HepG2 (cell line): Measurements from ENCODE around the gene PSMA7. TPM values are rescaled to one million over a fixed set of nuclear protein-coding genes. Genes with fewer than 3 reads are reported as not detected.

ENCODE experiments used
- ATAC-seq: fragments of 200-7000 bp; cut with Tn5 transposase; 3 replicates; pipeline ENCODE4 v1.9.1; 2020; ENCODE audit warnings: mild to moderate bottlenecking, moderate library complexity
- BruUV-seq: library from RNA; stranded (reverse); fragments of 400-500 nt; replicated peaks from 2 replicates; lab custom pipeline; 2021; lab: Mats Ljungman, UMichigan
- CTCF ChIA-PET: fragments of 300-600 bp; formaldehyde crosslinking; extraction: SDS; loops from one replicate; lab custom pipeline; 2021; ENCODE audit warnings: low total read pairs, inconsistent platforms, low intra/inter-chr PET ratio; lab: Yijun Ruan, JAX
- POLR2A ChIA-PET: fragments of 350-600 bp; sonication (Branson Sonifier 250); formaldehyde crosslinking; loops from one replicate; lab custom pipeline; 2020; ENCODE audit warnings: antibody characterized with exemption, inconsistent platforms; lab: Yijun Ruan, JAX
- DNase-seq: peaks from one replicate; pipeline ENCODE4 v3.0.0-alpha.2; 2015; ENCODE audit warnings: low spot score
- FAIRE-seq: peaks from 3 replicates; lab custom pipeline; 2011; peaks lifted over from hg19 to GRCh38; lab: Jason Lieb, UNC
- H2AFZ ChIP-seq: one replicate; pipeline ENCODE4 v1.6.1; 2011; ENCODE audit warnings: low read length, inconsistent platforms
- H3K27ac ChIP-seq: fragments of 300-600 bp; 3 replicates; pipeline ENCODE4 v1.8.0; 2011; ENCODE audit warnings: mixed run types, mild to moderate bottlenecking, mixed read lengths, low read length, inconsistent platforms; ENCODE audit not compliant: insufficient read depth; ENCODE audit errors: extremely low read length
- H3K27me3 ChIP-seq, 2 experiments: fragments of 200-600 bp in 1 of 2; 2 replicates in 1 of 2; 3 replicates in 1 of 2; pipeline versions ENCODE4 v1.6.0 to v1.8.0; 2011; ENCODE audit warnings: low read length in 2 of 2, mild to moderate bottlenecking in 2 of 2, moderate library complexity in 2 of 2, inconsistent platforms in 1 of 2; ENCODE audit not compliant: insufficient read depth in 2 of 2, control insufficient read depth in 1 of 2
- H3K36me3 ChIP-seq, 2 experiments: fragments of 200-600 bp in 1 of 2; replicated peaks in 1 of 2; 2 replicates in 1 of 2; 3 replicates in 1 of 2; pipeline versions ENCODE4 v1.5.1 to v1.8.0; 2011; ENCODE audit warnings: low read length in 2 of 2, inconsistent platforms in 1 of 2; ENCODE audit not compliant: insufficient read depth in 2 of 2, control insufficient read depth in 1 of 2
- H3K4me1 ChIP-seq: 2 replicates; pipeline ENCODE4 v1.5.1; 2012; ENCODE audit warnings: low read length, inconsistent platforms; ENCODE audit not compliant: insufficient read depth
- H3K4me2 ChIP-seq: 2 replicates; pipeline ENCODE4 v1.6.0; 2011; ENCODE audit warnings: low read depth, low read length, inconsistent platforms
- H3K4me3 ChIP-seq, 3 experiments: fragments of 200-600 bp in 1 of 3; sonication (generic), shearing (Covaris generic) in 1 of 3; replicated peaks in 1 of 3; 2 replicates each; pipeline ENCODE4 v1.5.1; 2011 to 2016; ENCODE audit warnings: low read length in 3 of 3, inconsistent platforms in 2 of 3, low read depth in 2 of 3, mild to moderate bottlenecking in 2 of 3, control low read depth in 1 of 3, mixed read lengths in 1 of 3; ENCODE audit not compliant: insufficient read depth in 1 of 3
- H3K79me2 ChIP-seq: one replicate; pipeline ENCODE4 v1.6.1; 2011; ENCODE audit warnings: low read length, inconsistent platforms; ENCODE audit not compliant: insufficient read depth
- H3K9ac ChIP-seq: 2 replicates; pipeline ENCODE4 v1.6.0; 2011; ENCODE audit warnings: mild to moderate bottlenecking, low read depth, low read length, inconsistent platforms; ENCODE audit not compliant: insufficient read depth
- H3K9me3 ChIP-seq: 2 replicates; pipeline ENCODE4 v1.5.1; 2012; ENCODE audit warnings: mild to moderate bottlenecking, low read length
- H4K20me1 ChIP-seq: 2 replicates; pipeline ENCODE4 v1.6.0; 2011; ENCODE audit warnings: inconsistent platforms, mild to moderate bottlenecking, low read length, moderate library complexity; ENCODE audit not compliant: insufficient read depth
- AFF4 ChIP-seq: sonication (generic); formaldehyde crosslinking; IDR thresholded peaks from 2 replicates; pipeline ENCODE4 v1.4.0; 2020; ENCODE audit warnings: missing genetic modification reagents
- ESRRA ChIP-seq: sonication (generic); formaldehyde crosslinking; IDR thresholded peaks from 2 replicates; pipeline ENCODE4 v1.5.1; 2020; ENCODE audit warnings: mild to moderate bottlenecking, low read depth, missing genetic modification reagents
- PAF1 ChIP-seq: IDR thresholded peaks from 2 replicates; pipeline ENCODE4 v1.6.1; 2016; ENCODE audit warnings: missing genetic modification reagents, missing compliant biosample characterization
- SCMH1 ChIP-seq: sonication (generic); formaldehyde crosslinking; IDR thresholded peaks from 2 replicates; pipeline ENCODE4 v1.9.0; 2021; ENCODE audit warnings: missing genetic modification reagents, mild to moderate bottlenecking, borderline replicate concordance
- ZBTB21 ChIP-seq: sonication (generic); formaldehyde crosslinking; IDR thresholded peaks from 2 replicates; pipeline ENCODE4 v1.4.0; 2020; ENCODE audit warnings: missing genetic modification reagents
- ZNF18 ChIP-seq: sonication (generic); formaldehyde crosslinking; IDR thresholded peaks from 2 replicates; pipeline ENCODE4 v1.8.0; 2022; ENCODE audit warnings: mild to moderate bottlenecking, missing genetic modification reagents; ENCODE audit not compliant: insufficient replicate concordance
- ZNF326 ChIP-seq: sonication (generic); formaldehyde crosslinking; IDR thresholded peaks from 2 replicates; pipeline ENCODE4 v1.4.0; 2020; ENCODE audit warnings: missing genetic modification reagents, borderline replicate concordance
- ZNF496 ChIP-seq: sonication (generic); formaldehyde crosslinking; IDR thresholded peaks from 2 replicates; pipeline ENCODE4 v1.8.1; 2023; ENCODE audit warnings: mild to moderate bottlenecking, moderate library complexity, missing genetic modification reagents; ENCODE audit not compliant: insufficient replicate concordance
- ZNF546 ChIP-seq: sonication (generic); formaldehyde crosslinking; conservative IDR thresholded peaks from 2 replicates; pipeline ENCODE4 v1.8.1; 2023; ENCODE audit warnings: mild to moderate bottlenecking, missing genetic modification reagents
- ZNF629 ChIP-seq: sonication (generic); formaldehyde crosslinking; conservative IDR thresholded peaks from 2 replicates; pipeline ENCODE4 v1.5.0; 2020; ENCODE audit warnings: missing genetic modification reagents
- ZSCAN30 ChIP-seq: sonication (generic); formaldehyde crosslinking; IDR thresholded peaks from 2 replicates; pipeline ENCODE4 v1.5.0; 2020; ENCODE audit warnings: mild to moderate bottlenecking, missing genetic modification reagents
- WGBS: methylation state at CpG from one replicate; pipeline ENCODE4 v1.1.6; 2017; ENCODE audit warnings: low lambda C conversion rate; 5-methylcytosine and 5-hydroxymethylcytosine counted together
- in situ Hi-C: cut with HindIII; loops from 2 replicates; pipeline ENCODE4 v1.10.0; 2017; ENCODE audit warnings: low pct_unique_long_range_greater_than_20kb; ENCODE audit not compliant: extremely low pct_ligation_motif_present
- intact Hi-C: fragments of 100-400 bp; cut with micrococcal nuclease; formaldehyde crosslinking; loops from one replicate; pipeline ENCODE4 v1.10.0; 2022; ENCODE audit not compliant: unreplicated experiment
- polyA plus RNA-seq, 8 experiments: library from polyadenylated mRNA; depleted of rRNA in 3 of 8; stranded (reverse) in 7 of 8; unstranded in 1 of 8; fragments of >200 nt; fragmentation: Illumina TruSeq in 4 of 8; extraction: Trizol in 4 of 8; gene quantifications; 2 replicates each; pipeline versions ENCODE4 v1.2.1 to v1.2.3, GENCODE V29; 2011 to 2016; ENCODE audit warnings: low read depth in 4 of 8, missing spikeins in 1 of 8, mixed read lengths in 1 of 8; ENCODE audit not compliant: insufficient read depth in 1 of 8
- total RNA-seq, 5 experiments: library from RNA; depleted of rRNA; stranded (reverse); fragments of >200 nt; fragmentation: Illumina TruSeq; extraction: Trizol; gene quantifications; 2 replicates each; pipeline ENCODE4 v1.2.3, GENCODE V29; 2016; ENCODE audit warnings: low read depth in 1 of 5

PSMA7 gene
- total and polyA plus RNA-seq, 2 of the 13 experiments (the other 11 are each of a cell fraction or from before 2014, with no cell fraction given): 531 to 631 TPM

- BruUV-seq: no TSS peak
- no peak overlapping the region for H2AFZ ChIP-seq
- intact Hi-C loops (no loop called here), in situ Hi-C loops (no loop called here)
- POLR2A ChIA-PET: interaction anchor here (1.2 kb wide), 1 partner anchor 8 kb away, joined by 3 read pairs; the partner anchor contains the start of gene MTG2
- no peaks in the 10 kb centered on the region for H3K9me3 ChIP-seq
- no peaks in the 10 kb centered on the region for H3K79me2 ChIP-seq
- WGBS: 97% methylated on average over 28 of the region's 28 CpGs
- ATAC-seq (no peak), FAIRE-seq (no peak), DNase-seq (no peak)
- no peaks in the 10 kb centered on the region; a peak in 1 of 5 replicates for H3K27me3 ChIP-seq
- H3K36me3 ChIP-seq: peaks cover 24 to 54% of the 10 kb centered on the region in 2 experiments
- no peak overlapping the region for H3K27ac ChIP-seq
- CTCF ChIA-PET: no interaction called here
- no peak for TF ChIP-seq ZNF496
- no peak for TF ChIP-seq ZNF546 (CRISPR knock-in tag)
- no peak for TF ChIP-seq ZNF326 (CRISPR knock-in tag)
- no peak for TF ChIP-seq ZSCAN30 (CRISPR knock-in tag)
- no peak for TF ChIP-seq PAF1 (CRISPR knock-in tag)
- no peak for TF ChIP-seq ZNF18 (CRISPR knock-in tag)
- TF ChIP-seq ZBTB21 (CRISPR knock-in tag): no peak
- TF ChIP-seq ZNF629: no peak
- TF ChIP-seq SCMH1: no peak
- no peak for TF ChIP-seq AFF4 (CRISPR knock-in tag)
- TF ChIP-seq ESRRA: no peak
- no peak overlapping the region for H3K9ac ChIP-seq
- H3K4me1 ChIP-seq: no peaks in the 10 kb centered on the region
- no peaks in the 10 kb centered on the region for H4K20me1 ChIP-seq
- H3K4me3 ChIP-seq: no peak overlapping the region
- no peak overlapping the region for H3K4me2 ChIP-seq
Measured at GRCh38 chr20:62174021-62174804, 31.0 kb upstream of the PSMA7 start.
